Neural cell (in vitro differentiated cells): ENCODE results near the gene MCM5. TPM values are rescaled to one million over a fixed set of nuclear protein-coding genes. Genes with fewer than 3 reads are reported as not detected.

Source experiments
- H2AFZ ChIP-seq: fragments of 200-600, 300-800 bp; sonication (generic), shearing (Covaris generic); 2 replicates; pipeline ENCODE4 v1.6.0; 2014; ENCODE audit warnings: low read depth, mild to moderate bottlenecking, antibody characterized with exemption, low read length, moderate library complexity
- H3F3A ChIP-seq: fragments of 200-600 bp; shearing (Covaris generic); 2 replicates; pipeline ENCODE4 v1.6.1; 2016; ENCODE audit warnings: mild to moderate bottlenecking, moderate library complexity, mixed read lengths, antibody characterized with exemption, low read length; ENCODE audit not compliant: insufficient read depth, poor library complexity, severe bottlenecking
- H3K27ac ChIP-seq: fragments of 200-600, 300-800 bp; sonication (generic), shearing (Covaris generic); 2 replicates; pipeline ENCODE4 v1.5.1; 2014; ENCODE audit warnings: mild to moderate bottlenecking, low read length, moderate library complexity
- H3K27me3 ChIP-seq: fragments of 300-800, 200-600 bp; sonication (generic), shearing (Covaris generic); 2 replicates; pipeline ENCODE4 v1.6.0; 2014; ENCODE audit warnings: mild to moderate bottlenecking, low read depth, low read length, moderate library complexity; ENCODE audit not compliant: insufficient read depth
- H3K36me3 ChIP-seq: fragments of 300-800, 200-600 bp; sonication (generic), shearing (Covaris generic); 2 replicates; pipeline ENCODE4 v1.5.1; 2014; ENCODE audit warnings: mild to moderate bottlenecking, antibody characterized with exemption, low read length, moderate library complexity; ENCODE audit not compliant: insufficient read depth
- H3K4me2 ChIP-seq: fragments of 300-800, 200-600 bp; sonication (generic), shearing (Covaris generic); 2 replicates; pipeline ENCODE4 v1.6.0; 2014; ENCODE audit warnings: mild to moderate bottlenecking, low read length
- H3K4me3 ChIP-seq: fragments of 300-800, 200-600 bp; sonication (generic), shearing (Covaris generic); 2 replicates; pipeline ENCODE4 v1.5.1; 2014; ENCODE audit warnings: mild to moderate bottlenecking, low read length, moderate library complexity
- H3K79me2 ChIP-seq: fragments of 200-600 bp; shearing (Covaris generic); replicated peaks from 2 replicates; pipeline ENCODE4 v1.6.0; 2014; ENCODE audit warnings: mild to moderate bottlenecking, low read length, moderate library complexity; ENCODE audit not compliant: insufficient read depth
- H3K9ac ChIP-seq: fragments of 300-800, 200-600 bp; sonication (generic), shearing (Covaris generic); 2 replicates; pipeline ENCODE4 v1.6.1; 2016; ENCODE audit warnings: mild to moderate bottlenecking, low read length, mixed read lengths
- H3K9me2 ChIP-seq: fragments of 200-600 bp; shearing (Covaris generic); 2 replicates; pipeline ENCODE4 v1.6.1; 2016; ENCODE audit warnings: mild to moderate bottlenecking, low read length, mixed read lengths; ENCODE audit not compliant: insufficient read depth
- H3K9me3 ChIP-seq: fragments of 200-600, 300-800 bp; sonication (generic), shearing (Covaris generic); 2 replicates; pipeline ENCODE4 v1.6.1; 2016; ENCODE audit warnings: mild to moderate bottlenecking, mixed run types, low read length, moderate library complexity, mixed read lengths
- H4K20me1 ChIP-seq: fragments of 200-600 bp; shearing (Covaris generic); 2 replicates; pipeline ENCODE4 v1.6.1; 2016; ENCODE audit warnings: mild to moderate bottlenecking, mixed run types; ENCODE audit not compliant: insufficient read depth
- CTCF ChIP-seq: fragments of 450-650 bp; IDR thresholded peaks from 2 replicates; pipeline ENCODE4 v1.5.1; 2014; ENCODE audit warnings: antibody characterized with exemption, mild to moderate bottlenecking, moderate library complexity; ENCODE audit not compliant: poor library complexity, severe bottlenecking
- EP300 ChIP-seq: fragments of 450-650 bp; conservative IDR thresholded peaks from 2 replicates; pipeline ENCODE4 v1.6.1; 2014; ENCODE audit warnings: antibody characterized with exemption, mild to moderate bottlenecking, moderate library complexity; ENCODE audit not compliant: poor library complexity, severe bottlenecking
- EZH2 ChIP-seq: fragments of 200-600, 300-800 bp; shearing (Covaris generic), sonication (generic); IDR thresholded peaks from 2 replicates; pipeline ENCODE4 v1.6.1; 2014; ENCODE audit warnings: antibody characterized with exemption, low read length, borderline replicate concordance, mild to moderate bottlenecking; ENCODE audit not compliant: insufficient read depth, poor library complexity, severe bottlenecking
- MXI1 ChIP-seq: fragments of 450-650 bp; conservative IDR thresholded peaks from 2 replicates; pipeline ENCODE4 v1.6.1; 2014; ENCODE audit warnings: antibody characterized with exemption, mild to moderate bottlenecking; ENCODE audit not compliant: poor library complexity, severe bottlenecking
- POLR2AphosphoS5 ChIP-seq: IDR thresholded peaks from 2 replicates; pipeline ENCODE4 v1.6.1; 2012
- RAD21 ChIP-seq: fragments of 450-650 bp; conservative IDR thresholded peaks from 2 replicates; pipeline ENCODE4 v1.6.1; 2014; ENCODE audit warnings: antibody characterized with exemption, mild to moderate bottlenecking, moderate library complexity
- REST ChIP-seq: IDR thresholded peaks from 2 replicates; pipeline ENCODE4 v1.6.1; 2012; ENCODE audit warnings: borderline replicate concordance
- SMC3 ChIP-seq: fragments of 450-650 bp; conservative IDR thresholded peaks from 2 replicates; pipeline ENCODE4 v1.6.1; 2014; ENCODE audit warnings: antibody characterized with exemption, mild to moderate bottlenecking, moderate library complexity; ENCODE audit not compliant: poor library complexity
- TAF1 ChIP-seq: IDR thresholded peaks from 2 replicates; pipeline ENCODE4 v1.6.1; 2012; ENCODE audit warnings: low read depth
- polyA plus RNA-seq: library from polyadenylated mRNA; depleted of rRNA; stranded (reverse); fragments of >200 nt; gene quantifications from 2 replicates; pipeline ENCODE4 v1.2.3, GENCODE V29; 2014

The MCM5 gene
- polyA plus RNA-seq, 1 donor from 2014 or later = 6.9 TPM

GRCh38 chr22:35409783-35410662 lies 10.1 kb downstream of the MCM5 start:
- no peaks in the 10 kb centered on the region for H3K9me2 ChIP-seq
- H3K79me2 ChIP-seq = no peaks in the 10 kb centered on the region
- no peak overlapping the region for H3K27ac ChIP-seq
- H4K20me1 ChIP-seq = no peaks in the 10 kb centered on the region
- H2AFZ ChIP-seq = no peak overlapping the region
- H3K4me3 ChIP-seq = no peak overlapping the region
- no peaks in the 10 kb centered on the region for H3K36me3 ChIP-seq
- no peaks in the 10 kb centered on the region for H3K9me3 ChIP-seq
- H3F3A ChIP-seq = no peaks in the 10 kb centered on the region
- H3K27me3 ChIP-seq = no peaks in the 10 kb centered on the region
- H3K4me2 ChIP-seq = no peak overlapping the region
- H3K9ac ChIP-seq = no peak overlapping the region
- TF ChIP-seq SMC3 (no peak), TAF1 (no peak), POLR2AphosphoS5 (no peak), RAD21 (no peak), MXI1 (no peak), EZH2 (no peak), CTCF (no peak), EP300 (no peak)

GRCh38 chr22:35410663-35411034 lies 10.7 kb downstream of the MCM5 start:
- TF ChIP-seq EP300 = no peak
- TF ChIP-seq POLR2AphosphoS5 = no peak
- no peak for TF ChIP-seq RAD21
- TF ChIP-seq REST = no peak
- no peak for TF ChIP-seq CTCF
- TF ChIP-seq MXI1 = no peak
- Histone ChIP-seq H3K4me3 (no peak overlapping the region), H3K27me3 (no peaks in the 10 kb centered on the region), H3K9me2 (no peaks in the 10 kb centered on the region), H3K9ac (no peak overlapping the region), H3K4me2 (no peak overlapping the region), H3K79me2 (no peaks in the 10 kb centered on the region), H4K20me1 (no peaks in the 10 kb centered on the region), H3K36me3 (no peaks in the 10 kb centered on the region), H3K27ac (no peak overlapping the region), H3F3A (no peaks in the 10 kb centered on the region), H3K9me3 (no peaks in the 10 kb centered on the region), H2AFZ (no peak overlapping the region)
